ENCODE data around the gene CAMK2G. TPM values are rescaled to one million over a fixed set of nuclear protein-coding genes. Genes with fewer than 3 reads are reported as not detected.
"Not testable (repeated sequence)": the region's sequence is repeated elsewhere in the genome, so short reads cannot be mapped to it uniquely, and the experiment has no call there.

Gene CAMK2G
- total and polyA plus RNA-seq, 7 donors: 14.4 to 221 (median 153) TPM

DNA sequence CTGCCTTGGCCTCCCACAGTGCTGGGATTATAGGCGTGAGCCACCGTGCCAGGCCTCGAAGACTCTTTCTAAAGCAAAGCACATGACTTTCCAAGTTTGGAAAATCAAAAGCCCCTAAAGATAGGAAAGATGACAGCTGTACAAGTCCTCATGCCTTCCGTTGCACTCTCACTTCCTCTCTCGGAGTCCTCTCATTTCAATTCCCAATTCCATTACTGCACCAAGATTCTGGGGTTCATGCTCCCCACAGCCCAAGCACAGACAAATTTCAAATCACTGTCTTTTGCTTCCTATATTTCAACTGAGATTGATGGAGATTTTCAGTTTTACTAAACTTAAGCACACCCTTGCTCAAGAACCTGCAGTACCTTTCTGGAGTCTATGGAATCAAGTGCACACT, 25.7 kb upstream of the CAMK2G start:
- no peaks in the 10 kb centered on the region for H3K36me3 ChIP-seq
- TF ChIP-seq POLR2A (IDR thresholded peaks at IDR 0.05) (no peak), POLR2AphosphoS5 (IDR thresholded peaks at IDR 0.05) (no peak), EP300 (IDR thresholded peaks at IDR 0.05) (no peak)
- TF ChIP-seq, protein P1, sequence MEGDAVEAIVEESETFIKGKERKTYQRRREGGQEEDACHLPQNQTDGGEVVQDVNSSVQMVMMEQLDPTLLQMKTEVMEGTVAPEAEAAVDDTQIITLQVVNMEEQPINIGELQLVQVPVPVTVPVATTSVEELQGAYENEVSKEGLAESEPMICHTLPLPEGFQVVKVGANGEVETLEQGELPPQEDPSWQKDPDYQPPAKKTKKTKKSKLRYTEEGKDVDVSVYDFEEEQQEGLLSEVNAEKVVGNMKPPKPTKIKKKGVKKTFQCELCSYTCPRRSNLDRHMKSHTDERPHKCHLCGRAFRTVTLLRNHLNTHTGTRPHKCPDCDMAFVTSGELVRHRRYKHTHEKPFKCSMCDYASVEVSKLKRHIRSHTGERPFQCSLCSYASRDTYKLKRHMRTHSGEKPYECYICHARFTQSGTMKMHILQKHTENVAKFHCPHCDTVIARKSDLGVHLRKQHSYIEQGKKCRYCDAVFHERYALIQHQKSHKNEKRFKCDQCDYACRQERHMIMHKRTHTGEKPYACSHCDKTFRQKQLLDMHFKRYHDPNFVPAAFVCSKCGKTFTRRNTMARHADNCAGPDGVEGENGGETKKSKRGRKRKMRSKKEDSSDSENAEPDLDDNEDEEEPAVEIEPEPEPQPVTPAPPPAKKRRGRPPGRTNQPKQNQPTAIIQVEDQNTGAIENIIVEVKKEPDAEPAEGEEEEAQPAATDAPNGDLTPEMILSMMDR (IDR thresholded peaks at IDR 0.05): no peak
- no peaks in the 10 kb centered on the region for H3K27me3 ChIP-seq
- WGBS, 2 donors: 87 to 88% methylated on average over 5 of the region's 5 CpGs
- no peak overlapping the region for H3K27ac ChIP-seq
- H3K4me3 ChIP-seq: no peak overlapping the region
- no peak for DNase-seq
- no peaks in the 10 kb centered on the region for H3K4me1 ChIP-seq
- intact Hi-C loops (cut with DNase I): no loop called here
- no peaks in the 10 kb centered on the region for H3K9me3 ChIP-seq

DNA sequence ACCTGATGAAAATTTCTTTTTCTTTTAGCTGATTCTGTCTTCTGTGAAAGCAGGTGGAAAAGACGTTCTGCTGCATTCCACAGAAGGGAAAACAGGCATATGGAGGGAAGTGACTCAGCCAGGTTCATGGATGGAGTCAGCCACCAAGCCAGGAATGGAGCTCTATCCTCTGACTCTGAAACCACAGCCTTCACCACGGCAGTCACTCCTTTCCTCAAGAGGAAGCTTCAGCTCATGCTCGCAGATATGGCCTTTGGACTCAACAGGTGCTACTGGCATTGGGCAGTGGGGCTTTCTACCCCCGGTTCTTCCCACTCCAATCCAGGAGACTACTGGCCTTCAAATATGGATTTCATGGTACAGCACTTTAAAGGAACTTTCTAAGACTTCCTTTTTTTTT, 25.1 kb upstream of the CAMK2G start:
- Histone ChIP-seq H3K27me3 (no peaks in the 10 kb centered on the region), H3K4me1 (no peaks in the 10 kb centered on the region), H3K9me3 (no peaks in the 10 kb centered on the region), H3K36me3 (no peaks in the 10 kb centered on the region), H3K27ac (no peak overlapping the region), H3K4me3 (no peak overlapping the region)
- DNase-seq: no peak
- 15 to 38% methylated on average over 4 of the region's 4 CpGs for WGBS, 2 donors
- no peak for TF ChIP-seq POLR2A (IDR thresholded peaks at IDR 0.05)
- TF ChIP-seq EP300 (IDR thresholded peaks at IDR 0.05): no peak
- TF ChIP-seq POLR2AphosphoS5 (IDR thresholded peaks at IDR 0.05): no peak
- TF ChIP-seq, protein P1 (IDR thresholded peaks at IDR 0.05): no peak
- intact Hi-C loops (cut with DNase I): no loop called here

DNA sequence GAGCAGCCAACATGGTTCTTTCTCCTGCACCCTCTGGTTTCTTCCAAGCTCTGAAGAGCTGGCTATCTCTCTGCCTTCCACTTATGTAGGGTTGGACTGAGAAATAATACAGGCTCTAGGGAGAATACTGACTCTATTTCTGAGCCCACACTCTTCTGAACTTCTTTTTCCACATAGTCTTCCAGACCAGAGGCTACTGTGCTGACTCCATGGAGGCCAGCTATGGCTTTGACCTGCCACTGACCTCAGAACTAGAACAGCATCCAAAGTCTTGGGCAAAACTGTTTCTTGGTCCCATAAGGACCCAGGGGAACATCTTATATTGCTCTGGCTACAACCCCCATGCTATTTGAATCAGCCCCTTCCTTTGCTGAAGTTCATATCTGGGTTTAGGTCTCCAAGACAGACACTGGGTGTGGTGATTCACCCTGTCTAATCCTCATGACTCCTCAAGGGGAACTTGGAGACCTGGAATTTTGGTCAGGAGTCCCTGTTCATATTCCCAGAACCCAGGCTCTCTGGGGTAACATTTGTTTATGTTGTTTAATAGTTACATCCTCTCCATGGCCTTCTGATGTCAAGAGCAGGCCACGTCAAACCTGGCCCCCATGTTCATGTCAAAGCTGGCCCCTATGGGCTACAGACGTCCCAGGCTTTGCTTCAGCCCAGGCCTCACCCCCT, 24.5 kb upstream of the CAMK2G start:
- Histone ChIP-seq H3K36me3 (no peaks in the 10 kb centered on the region), H3K27ac (no peak overlapping the region), H3K4me3 (no peak overlapping the region), H3K4me1 (no peaks in the 10 kb centered on the region), H3K27me3 (no peaks in the 10 kb centered on the region), H3K9me3 (no peaks in the 10 kb centered on the region)
- TF ChIP-seq EP300 (IDR thresholded peaks at IDR 0.05) (no peak), POLR2A (IDR thresholded peaks at IDR 0.05) (no peak), POLR2AphosphoS5 (IDR thresholded peaks at IDR 0.05) (no peak)
- TF ChIP-seq, protein P1 (IDR thresholded peaks at IDR 0.05): no peak
- 53 to 72% methylated on average over 2 of the region's 2 CpGs for WGBS, 2 donors
- DNase-seq: no peak
- intact Hi-C loops (cut with DNase I): no loop called here

DNA sequence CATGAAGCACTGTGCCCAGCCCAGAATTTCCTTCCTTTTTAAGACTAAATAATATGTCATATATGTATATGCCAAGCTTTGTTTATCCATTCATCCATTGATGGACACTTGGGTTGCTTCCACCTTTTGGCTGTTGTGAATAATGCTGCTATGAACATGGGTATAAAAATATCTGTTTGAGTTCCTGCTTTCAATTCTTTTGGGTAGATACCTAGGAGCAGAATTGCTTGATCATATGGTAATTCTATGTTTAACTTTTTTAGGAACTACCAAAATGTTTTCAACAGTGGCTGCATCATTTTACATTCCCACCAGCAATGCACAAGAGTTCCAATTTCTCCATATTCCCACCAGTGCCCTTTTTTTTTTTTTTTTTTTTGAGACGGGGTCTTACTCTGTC, 23.3 kb upstream of the CAMK2G start:
- Histone ChIP-seq H3K4me1 (no peaks in the 10 kb centered on the region), H3K27ac (no peak overlapping the region), H3K27me3 (no peaks in the 10 kb centered on the region), H3K4me3 (no peak overlapping the region), H3K9me3 (no peaks in the 10 kb centered on the region), H3K36me3 (no peaks in the 10 kb centered on the region)
- WGBS, 2 donors: 92 to 94% methylated on average over 1 of the region's 1 CpG
- no peak for TF ChIP-seq POLR2A (IDR thresholded peaks at IDR 0.05)
- no peak for TF ChIP-seq EP300 (IDR thresholded peaks at IDR 0.05)
- TF ChIP-seq, protein P1 (IDR thresholded peaks at IDR 0.05): no peak
- no peak for TF ChIP-seq POLR2AphosphoS5 (IDR thresholded peaks at IDR 0.05)
- intact Hi-C loops (cut with DNase I): no loop called here
- DNase-seq: no peak

DNA sequence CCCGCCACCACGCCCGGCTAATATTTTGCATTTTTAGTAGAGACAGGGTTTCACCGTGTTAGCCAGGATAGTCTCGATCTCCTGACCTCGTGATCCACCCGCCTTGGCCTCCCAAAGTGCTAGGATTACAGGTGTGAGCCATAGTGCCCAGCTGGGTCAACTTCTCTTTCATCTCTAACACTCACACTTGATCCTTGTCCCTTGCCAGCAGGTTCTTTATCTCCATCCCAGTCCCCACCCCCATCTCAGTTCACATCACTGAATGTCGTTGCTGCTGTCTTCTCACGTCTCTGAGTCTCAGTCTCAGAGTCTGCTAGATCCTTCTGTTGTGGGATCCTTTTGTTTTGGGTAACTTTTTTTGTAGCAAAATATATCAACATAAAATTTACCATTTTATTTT, 21.0 kb upstream of the CAMK2G start:
- intact Hi-C loops (cut with DNase I); H3K36me3 ChIP-seq; H3K4me1 ChIP-seq; H3K27ac ChIP-seq; DNase-seq; H3K9me3 ChIP-seq; H3K4me3 ChIP-seq; H3K27me3 ChIP-seq: not testable (repeated sequence)
- 91 to 96% methylated on average over 9 of the region's 9 CpGs for WGBS, 2 donors
